HEK293 (cell line): ENCODE measurements around the gene LSMEM2.

Experiments
- GLIS1 ChIP-seq: fragments of 450-650 bp; formaldehyde crosslinking; IDR thresholded peaks from 2 replicates; pipeline ENCODE4 v1.5.1; 2016; ENCODE audit warnings: missing biosample characterization, missing genetic modification characterization
- PATZ1 ChIP-seq: fragments of 450-650 bp; formaldehyde crosslinking; IDR thresholded peaks from 2 replicates; pipeline ENCODE4 v1.5.1; 2016; ENCODE audit warnings: missing biosample characterization, missing genetic modification characterization
- PBX3 ChIP-seq: sonication (generic); formaldehyde crosslinking; IDR thresholded peaks from 2 replicates; pipeline ENCODE4 v1.8.1; 2022; ENCODE audit warnings: mild to moderate bottlenecking, moderate library complexity, missing genetic modification reagents
- PRDM4 ChIP-seq: fragments of 450-650 bp; formaldehyde crosslinking; IDR thresholded peaks from 2 replicates; pipeline ENCODE4 v1.5.1; 2017; ENCODE audit warnings: missing biosample characterization, missing genetic modification characterization
- SETDB1 ChIP-seq: IDR thresholded peaks from one replicate; pipeline ENCODE4 v1.6.1; 2017; ENCODE audit warnings: mild to moderate bottlenecking, low read length, moderate library complexity, mixed read lengths; ENCODE audit not compliant: insufficient read length
- SP2 ChIP-seq: fragments of 450-650 bp; formaldehyde crosslinking; IDR thresholded peaks from 2 replicates; pipeline ENCODE4 v1.5.1; 2016; ENCODE audit warnings: missing biosample characterization, missing genetic modification characterization
- ZBTB1 ChIP-seq: fragments of 450-650 bp; formaldehyde crosslinking; IDR thresholded peaks from 2 replicates; pipeline ENCODE4 v1.5.1; 2016; ENCODE audit warnings: missing biosample characterization, missing genetic modification characterization
- ZBTB26 ChIP-seq: fragments of 450-650 bp; formaldehyde crosslinking; optimal IDR thresholded peaks from 2 replicates; pipeline ENCODE3; 2016; ENCODE audit warnings: missing biosample characterization, mild to moderate bottlenecking, missing genetic modification characterization
- ZFP3 ChIP-seq: fragments of 450-650 bp; formaldehyde crosslinking; IDR thresholded peaks from 2 replicates; pipeline ENCODE4 v1.5.1; 2016; ENCODE audit warnings: low read depth, missing biosample characterization, missing genetic modification characterization
- ZNF10 ChIP-seq: fragments of 450-650 bp; formaldehyde crosslinking; IDR thresholded peaks from 2 replicates; pipeline ENCODE4 v1.5.1; 2017; ENCODE audit warnings: missing biosample characterization, missing genetic modification characterization
- ZNF148 ChIP-seq: fragments of 450-650 bp; formaldehyde crosslinking; IDR thresholded peaks from 2 replicates; pipeline ENCODE4 v1.5.0; 2017; ENCODE audit warnings: missing biosample characterization, missing genetic modification characterization, borderline replicate concordance
- ZNF2 ChIP-seq: fragments of 450-650 bp; formaldehyde crosslinking; IDR thresholded peaks from 2 replicates; pipeline ENCODE4 v1.5.1; 2016; ENCODE audit warnings: missing biosample characterization, missing genetic modification characterization
- ZNF211 ChIP-seq: fragments of 450-650 bp; formaldehyde crosslinking; IDR thresholded peaks from 2 replicates; pipeline ENCODE4 v1.5.1; 2016; ENCODE audit warnings: low read depth, missing biosample characterization, missing genetic modification characterization
- ZNF214 ChIP-seq: fragments of 450-650 bp; formaldehyde crosslinking; IDR thresholded peaks from 2 replicates; pipeline ENCODE4 v1.5.1; 2017; ENCODE audit warnings: missing biosample characterization, mild to moderate bottlenecking, missing genetic modification characterization, borderline replicate concordance
- ZNF248 ChIP-seq: fragments of 450-650 bp; formaldehyde crosslinking; IDR thresholded peaks from 2 replicates; pipeline ENCODE4 v1.5.1; 2017; ENCODE audit warnings: missing biosample characterization, missing genetic modification characterization
- ZNF302 ChIP-seq: fragments of 450-650 bp; formaldehyde crosslinking; IDR thresholded peaks from 2 replicates; pipeline ENCODE4 v1.5.1; 2016; ENCODE audit warnings: missing biosample characterization, missing genetic modification characterization, low read depth
- ZNF324 ChIP-seq: fragments of 450-650 bp; formaldehyde crosslinking; IDR thresholded peaks from 2 replicates; pipeline ENCODE4 v1.5.1; 2016; ENCODE audit warnings: missing biosample characterization, missing genetic modification characterization
- ZNF350 ChIP-seq: fragments of 450-650 bp; formaldehyde crosslinking; IDR thresholded peaks from 2 replicates; pipeline ENCODE4 v1.5.0; 2017; ENCODE audit warnings: missing biosample characterization, mild to moderate bottlenecking, missing genetic modification characterization
- ZNF362 ChIP-seq: fragments of 450-650 bp; formaldehyde crosslinking; IDR thresholded peaks from 2 replicates; pipeline ENCODE4 v1.5.1; 2016; ENCODE audit warnings: missing biosample characterization, missing genetic modification characterization
- ZNF366 ChIP-seq: fragments of 450-650 bp; formaldehyde crosslinking; conservative IDR thresholded peaks from 2 replicates; pipeline ENCODE4 v1.5.1; 2016; ENCODE audit warnings: missing biosample characterization, missing genetic modification characterization
- ZNF529 ChIP-seq: fragments of 450-650 bp; formaldehyde crosslinking; IDR thresholded peaks from 2 replicates; pipeline ENCODE4 v1.5.1; 2017; ENCODE audit warnings: missing genetic modification characterization, missing biosample characterization; ENCODE audit not compliant: insufficient replicate concordance
- ZNF580 ChIP-seq: fragments of 450-650 bp; formaldehyde crosslinking; IDR thresholded peaks from 2 replicates; pipeline ENCODE4 v1.5.1; 2016; ENCODE audit warnings: missing biosample characterization, missing genetic modification characterization
- ZNF704 ChIP-seq: fragments of 450-650 bp; formaldehyde crosslinking; IDR thresholded peaks from 2 replicates; pipeline ENCODE4 v1.5.1; 2016; ENCODE audit warnings: missing biosample characterization, missing genetic modification characterization
- ZNF777 ChIP-seq: fragments of 450-650 bp; formaldehyde crosslinking; IDR thresholded peaks from 2 replicates; pipeline ENCODE4 v1.5.1; 2017; ENCODE audit warnings: missing biosample characterization, missing genetic modification characterization, borderline replicate concordance
- ZNF785 ChIP-seq: fragments of 450-650 bp; formaldehyde crosslinking; IDR thresholded peaks from 2 replicates; pipeline ENCODE4 v1.5.1; 2016; ENCODE audit warnings: missing biosample characterization, missing genetic modification characterization
- ZNF837 ChIP-seq: fragments of 450-650 bp; formaldehyde crosslinking; IDR thresholded peaks from 2 replicates; pipeline ENCODE4 v1.5.1; 2016; ENCODE audit warnings: missing biosample characterization, missing genetic modification characterization
- ZNF843 ChIP-seq: fragments of 450-650 bp; formaldehyde crosslinking; IDR thresholded peaks from 2 replicates; pipeline ENCODE4 v1.5.1; 2016; ENCODE audit warnings: missing biosample characterization, missing genetic modification characterization

Gene LSMEM2

GRCh38 chr3:50260027-50260941, 18.6 kb upstream of the LSMEM2 start (continued):
- TF ChIP-seq ZNF214 (tag by site-specific recombination) (no peak), ZNF148 (tag by site-specific recombination) (no peak), PATZ1 (peak; percentile 76), ZNF350 (tag by site-specific recombination) (no peak), ZNF10 (tag by site-specific recombination) (no peak), GLIS1 (tag by site-specific recombination) (peak; percentile 91), ZNF704 (no peak), PBX3 (no peak), ZNF366 (tag by site-specific recombination) (no peak), ZNF529 (tag by site-specific recombination) (no peak), PRDM4 (tag by site-specific recombination) (no peak), ZNF302 (tag by site-specific recombination) (no peak), ZBTB26 (tag by site-specific recombination) (peak; percentile 58), SETDB1 (no peak), ZNF362 (tag by site-specific recombination) (no peak), ZNF777 (no peak), ZFP3 (tag by site-specific recombination) (no peak), ZNF785 (tag by site-specific recombination) (no peak), ZNF837 (tag by site-specific recombination) (no peak), ZNF324 (tag by site-specific recombination) (no peak), ZNF2 (tag by site-specific recombination) (peak; percentile 44; the same call in 1 of the 2 replicates), ZNF211 (tag by site-specific recombination) (no peak), ZBTB1 (tag by site-specific recombination) (no peak), ZNF580 (no peak), ZNF248 (no peak), SP2 (tag by site-specific recombination) (peak; percentile 58), ZNF843 (tag by site-specific recombination) (no peak)
